H1 (cell line): ENCODE measurements around the gene BCHE.

Experiments used
- CREB1 ChIP-seq: IDR thresholded peaks from 2 replicates; pipeline ENCODE4 v1.6.1; 2012; ENCODE audit warnings: inconsistent platforms
- KDM4A ChIP-seq: IDR thresholded peaks from one replicate; pipeline ENCODE4 v1.7.1; 2012; ENCODE audit warnings: low read depth, mild to moderate bottlenecking, moderate library complexity, low read length, inconsistent platforms; ENCODE audit not compliant: severe bottlenecking

DNA sequence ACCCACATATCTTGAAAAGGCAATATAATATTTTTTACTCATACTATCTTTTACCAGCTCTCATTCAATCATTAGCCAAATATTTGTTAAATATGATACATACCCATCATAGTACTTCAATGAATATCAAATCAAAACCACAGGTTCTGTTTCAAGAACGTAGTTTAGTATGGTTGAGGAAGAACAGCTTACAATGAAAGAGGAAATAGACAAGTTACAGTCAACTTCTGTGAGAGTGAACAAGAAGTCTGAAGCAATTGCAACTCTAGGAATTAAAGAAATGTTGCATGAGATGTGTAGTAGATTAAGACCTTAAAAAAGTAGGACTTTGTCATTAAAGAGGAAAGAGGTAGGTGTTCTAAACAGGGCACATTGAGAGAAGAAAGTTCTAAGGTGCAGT is 9.3 kb downstream of the BCHE start:
- no peak for TF ChIP-seq CREB1
- TF ChIP-seq KDM4A = no peak
